Lung (tissue), 12 donors: Measurements from ENCODE around the gene PCDHGA8. TPM values are rescaled to one million over a fixed set of nuclear protein-coding genes. Genes with fewer than 3 reads are reported as not detected.

Experiments
- ATAC-seq: fragments of 200-7000 bp; cut with Tn5 transposase; one replicate; pipeline ENCODE4 v1.9.1; 2020; ENCODE audit warnings: moderate number of reproducible peaks; ENCODE audit not compliant: insufficient read depth, low FRiP score
- DNase-seq, 3 donors: peaks; one replicate each; pipeline ENCODE4 v3.0.0-alpha.2; 2013 to 2017
- H3K27ac ChIP-seq, 2 donors: one replicate each; pipeline ENCODE4 v1.5.1; 2013; ENCODE audit warnings: mild to moderate bottlenecking in 2 of 2, moderate library complexity in 2 of 2, control low read depth in 1 of 2, inconsistent platforms in 1 of 2, low read depth in 1 of 2, low read length in 1 of 2
- H3K27me3 ChIP-seq, 3 donors: one replicate each; pipeline ENCODE4 v1.5.1; 2013; ENCODE audit warnings: low read length in 2 of 3; ENCODE audit not compliant: control insufficient read depth in 3 of 3, insufficient read depth in 3 of 3
- H3K36me3 ChIP-seq, 4 donors: one replicate each; pipeline ENCODE4 v1.5.1; 2013; ENCODE audit warnings: low read length in 4 of 4, mild to moderate bottlenecking in 1 of 4, moderate library complexity in 1 of 4; ENCODE audit not compliant: control insufficient read depth in 4 of 4, insufficient read depth in 4 of 4
- H3K4me1 ChIP-seq, 5 donors: one replicate each; pipeline ENCODE4 v1.5.1; 2013; ENCODE audit warnings: low read length in 5 of 5, mild to moderate bottlenecking in 2 of 5, moderate library complexity in 1 of 5; ENCODE audit not compliant: control insufficient read depth in 5 of 5, insufficient read depth in 5 of 5
- H3K4me3 ChIP-seq: one replicate; pipeline ENCODE4 v1.5.1; 2013; ENCODE audit warnings: mild to moderate bottlenecking, control low read depth, moderate library complexity
- H3K9ac ChIP-seq, 2 donors: one replicate each; pipeline ENCODE4 v1.5.1; 2013; ENCODE audit warnings: low read length in 2 of 2, control low read depth in 1 of 2; ENCODE audit not compliant: insufficient read depth in 1 of 2
- H3K9me3 ChIP-seq, 4 donors: one replicate each; pipeline ENCODE4 v1.5.1; 2013; ENCODE audit warnings: low read length in 3 of 4, mild to moderate bottlenecking in 1 of 4, moderate library complexity in 1 of 4; ENCODE audit not compliant: control insufficient read depth in 4 of 4, insufficient read depth in 3 of 4
- WGBS, 2 donors: extraction: QIAGEN DNeasy Blood & Tissue Kit; methylation state at CpG; one replicate each; pipeline ENCODE4 v1.1.7; 2013; 5-methylcytosine and 5-hydroxymethylcytosine counted together
- polyA plus RNA-seq, 2 donors: library from polyadenylated mRNA; stranded (reverse); fragments of 200-250 nt; gene quantifications; one replicate each; pipeline ENCODE4 v1.2.1, GENCODE V29; 2013
- total RNA-seq, 2 donors: library from RNA; depleted of rRNA in 1 of 2; stranded (reverse); fragments of >200 nt in 1 of 2; gene quantifications; one replicate each; pipeline ENCODE4 v1.2.1, GENCODE V29; 2014 to 2021
- TF ChIP-seq, protein P1 (sequence below): IDR thresholded peaks from 2 replicates; pipeline ENCODE4 v1.5.1; 2012; ENCODE audit warnings: mild to moderate bottlenecking; ENCODE audit errors: control extremely low read depth, extremely low read depth
- donor health status: control.
- donor health status: control.
- donor health status: Bipolar disorder and iron deficiency.
- donor health status: healthy.
- donor health status: DM: yes; HTN: yes; CAD: no.

PCDHGA8 gene
- total and polyA plus RNA-seq, 4 donors, result 0.06 to 7.3 (median 1.1) TPM

DNA sequence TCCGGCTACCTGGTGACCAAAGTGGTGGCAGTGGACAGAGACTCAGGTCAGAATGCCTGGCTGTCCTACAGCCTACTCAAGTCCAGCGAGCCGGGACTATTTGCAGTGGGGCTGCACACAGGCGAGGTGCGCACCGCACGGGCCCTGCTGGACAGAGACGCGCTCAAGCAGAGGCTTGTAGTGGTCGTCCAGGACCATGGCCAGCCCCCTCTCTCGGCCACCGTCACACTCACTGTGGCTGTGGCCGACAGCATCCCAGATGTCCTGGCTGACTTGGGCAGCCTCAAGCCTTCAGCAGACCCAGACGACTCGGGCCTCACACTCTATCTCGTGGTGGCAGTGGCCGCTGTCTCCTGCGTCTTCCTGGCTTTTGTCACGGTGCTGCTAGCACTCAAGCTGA, 35.5 kb upstream of the PCDHGA8 start:
- TF ChIP-seq, protein P1, sequence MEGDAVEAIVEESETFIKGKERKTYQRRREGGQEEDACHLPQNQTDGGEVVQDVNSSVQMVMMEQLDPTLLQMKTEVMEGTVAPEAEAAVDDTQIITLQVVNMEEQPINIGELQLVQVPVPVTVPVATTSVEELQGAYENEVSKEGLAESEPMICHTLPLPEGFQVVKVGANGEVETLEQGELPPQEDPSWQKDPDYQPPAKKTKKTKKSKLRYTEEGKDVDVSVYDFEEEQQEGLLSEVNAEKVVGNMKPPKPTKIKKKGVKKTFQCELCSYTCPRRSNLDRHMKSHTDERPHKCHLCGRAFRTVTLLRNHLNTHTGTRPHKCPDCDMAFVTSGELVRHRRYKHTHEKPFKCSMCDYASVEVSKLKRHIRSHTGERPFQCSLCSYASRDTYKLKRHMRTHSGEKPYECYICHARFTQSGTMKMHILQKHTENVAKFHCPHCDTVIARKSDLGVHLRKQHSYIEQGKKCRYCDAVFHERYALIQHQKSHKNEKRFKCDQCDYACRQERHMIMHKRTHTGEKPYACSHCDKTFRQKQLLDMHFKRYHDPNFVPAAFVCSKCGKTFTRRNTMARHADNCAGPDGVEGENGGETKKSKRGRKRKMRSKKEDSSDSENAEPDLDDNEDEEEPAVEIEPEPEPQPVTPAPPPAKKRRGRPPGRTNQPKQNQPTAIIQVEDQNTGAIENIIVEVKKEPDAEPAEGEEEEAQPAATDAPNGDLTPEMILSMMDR, result no peak
- Histone ChIP-seq H3K27ac (no peak overlapping the region), H3K9me3 (peaks cover 11 to 50% (median 26%) of the 10 kb centered on the region in 4 donors), H3K27me3 (no peaks in the 10 kb centered on the region), H3K4me3 (no peak overlapping the region), H3K9ac (no peak overlapping the region), H3K4me1 (no peaks in the 10 kb centered on the region), H3K36me3 (peaks cover 0 to 3% (median 0%) of the 10 kb centered on the region in 4 donors)
- DNase-seq (no peak), ATAC-seq (no peak)
- 44 to 50% methylated on average over 19 of the region's 19 CpGs for WGBS, 2 donors

DNA sequence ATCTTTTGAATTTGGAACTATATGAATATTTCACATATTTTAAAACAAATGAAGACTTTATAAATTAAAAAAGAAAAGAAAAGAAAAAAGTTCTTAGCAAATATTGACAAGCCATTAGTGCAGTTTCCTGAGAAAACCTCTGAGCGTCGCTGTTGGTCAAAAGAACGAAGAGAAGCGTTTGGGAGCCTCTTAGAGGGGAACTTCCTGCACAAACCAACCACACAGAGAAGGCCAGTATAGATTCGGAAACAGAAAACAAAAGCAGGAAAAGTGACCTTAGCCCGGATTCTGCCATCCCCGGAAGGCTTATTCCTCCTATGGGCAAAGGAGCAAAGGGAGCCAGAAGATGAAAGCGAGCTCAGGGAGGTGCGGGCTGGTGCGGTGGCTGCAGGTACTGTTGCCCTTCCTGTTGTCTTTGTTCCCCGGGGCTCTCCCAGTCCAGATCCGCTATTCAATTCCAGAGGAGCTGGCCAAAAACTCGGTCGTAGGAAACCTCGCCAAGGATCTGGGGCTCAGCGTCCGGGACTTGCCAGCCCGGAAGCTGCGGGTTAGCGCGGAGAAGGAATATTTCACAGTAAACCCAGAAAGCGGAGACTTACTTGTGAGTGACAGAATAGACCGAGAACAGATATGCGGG, 32.5 kb upstream of the PCDHGA8 start, which contains the start of gene PCDHGB2:
Gene PCDHGB2, plus strand, starts transcription at position 205 of the 637 bp plus-strand sequence. Its CDS starts 142 bp downstream, at position 347.
- ATAC-seq, result no peak
- no peak within 1 kb of the TSS for H3K27ac ChIP-seq
- peaks cover 0 to 3% (median 0%) of the 10 kb centered on the region in 4 donors for H3K36me3 ChIP-seq
- WGBS, 2 donors, result 18 to 20% methylated on average over 24 of the region's 24 CpGs
- H3K9ac ChIP-seq, result no peak within 1 kb of the TSS
- no peak within 1 kb of the TSS for H3K4me3 ChIP-seq
- peak in 2 of 3 donors; percentile 43 to 44 for DNase-seq
- peaks cover 0 to 5% (median under 1%) of the 10 kb centered on the region in 3 donors for H3K27me3 ChIP-seq
- peaks cover 11 to 55% (median 29%) of the 10 kb centered on the region in 4 donors for H3K9me3 ChIP-seq
- TF ChIP-seq, protein P1, result no peak
- H3K4me1 ChIP-seq, result peaks cover 0 to 2% (median 0%) of the 10 kb centered on the region in 5 donors

DNA sequence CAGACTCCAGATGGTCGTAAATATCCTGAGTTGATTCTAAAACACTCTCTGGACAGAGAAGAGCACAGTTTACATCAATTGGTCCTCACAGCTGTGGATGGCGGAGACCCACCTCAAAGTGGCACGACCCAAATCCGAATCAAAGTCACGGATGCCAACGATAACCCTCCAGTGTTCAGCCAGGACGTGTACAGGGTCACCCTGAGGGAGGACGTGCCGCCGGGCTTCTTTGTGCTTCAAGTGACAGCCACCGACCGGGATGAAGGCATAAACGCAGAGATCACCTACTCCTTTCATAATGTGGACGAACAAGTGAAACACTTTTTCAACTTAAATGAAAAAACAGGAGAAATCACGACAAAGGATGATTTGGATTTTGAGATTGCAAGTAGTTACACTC, 31.7 kb upstream of the PCDHGA8 start:
- Histone ChIP-seq H3K27ac (no peak overlapping the region), H3K4me1 (peaks cover 0 to 2% (median 0%) of the 10 kb centered on the region in 5 donors), H3K4me3 (no peak overlapping the region), H3K9me3 (peaks cover 11 to 55% (median 33%) of the 10 kb centered on the region in 4 donors), H3K36me3 (peaks cover 0 to 3% (median 0%) of the 10 kb centered on the region in 4 donors), H3K9ac (no peak overlapping the region), H3K27me3 (peaks cover 0 to 5% (median 3%) of the 10 kb centered on the region in 3 donors)
- ATAC-seq (no peak), DNase-seq (no peak)
- 37 to 42% methylated on average over 15 of the region's 15 CpGs for WGBS, 2 donors
- TF ChIP-seq, protein P1, result no peak
